DND-41 (cell line): Measurements from ENCODE around the gene ANTKMT.

ENCODE experiments used
- EZH2 ChIP-seq: IDR thresholded peaks from 3 replicates; pipeline ENCODE4 v1.6.1; 2012; ENCODE audit warnings: borderline replicate concordance, low read depth, mild to moderate bottlenecking, moderate library complexity, low read length, inconsistent platforms; ENCODE audit not compliant: severe bottlenecking
- TF ChIP-seq, protein P1 (sequence below): IDR thresholded peaks from 2 replicates; pipeline ENCODE4 v1.5.1; 2012; ENCODE audit warnings: borderline replicate concordance, low read length, moderate library complexity, mild to moderate bottlenecking; ENCODE audit not compliant: poor library complexity, severe bottlenecking; ENCODE audit errors: extremely low read depth

DNA sequence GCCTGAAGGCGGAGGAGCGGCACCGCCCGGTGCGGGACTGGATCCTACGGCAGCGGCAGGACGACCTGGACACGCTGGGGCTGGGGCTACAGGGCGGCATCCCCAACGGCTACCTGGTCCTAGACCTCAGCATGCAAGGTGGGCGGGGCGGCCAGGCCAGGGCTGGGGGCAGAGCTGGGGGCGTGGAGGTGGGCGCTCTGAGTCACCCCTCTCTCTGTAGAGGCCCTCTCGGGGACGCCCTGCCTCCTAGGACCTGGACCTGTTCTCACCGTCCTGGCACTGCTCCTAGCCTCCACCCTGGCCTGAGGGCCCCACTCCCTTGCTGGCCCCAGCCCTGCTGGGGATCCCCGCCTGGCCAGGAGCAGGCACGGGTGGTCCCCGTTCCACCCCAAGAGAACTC is 47.5 kb downstream of the ANTKMT start:
- TF ChIP-seq, protein P1, sequence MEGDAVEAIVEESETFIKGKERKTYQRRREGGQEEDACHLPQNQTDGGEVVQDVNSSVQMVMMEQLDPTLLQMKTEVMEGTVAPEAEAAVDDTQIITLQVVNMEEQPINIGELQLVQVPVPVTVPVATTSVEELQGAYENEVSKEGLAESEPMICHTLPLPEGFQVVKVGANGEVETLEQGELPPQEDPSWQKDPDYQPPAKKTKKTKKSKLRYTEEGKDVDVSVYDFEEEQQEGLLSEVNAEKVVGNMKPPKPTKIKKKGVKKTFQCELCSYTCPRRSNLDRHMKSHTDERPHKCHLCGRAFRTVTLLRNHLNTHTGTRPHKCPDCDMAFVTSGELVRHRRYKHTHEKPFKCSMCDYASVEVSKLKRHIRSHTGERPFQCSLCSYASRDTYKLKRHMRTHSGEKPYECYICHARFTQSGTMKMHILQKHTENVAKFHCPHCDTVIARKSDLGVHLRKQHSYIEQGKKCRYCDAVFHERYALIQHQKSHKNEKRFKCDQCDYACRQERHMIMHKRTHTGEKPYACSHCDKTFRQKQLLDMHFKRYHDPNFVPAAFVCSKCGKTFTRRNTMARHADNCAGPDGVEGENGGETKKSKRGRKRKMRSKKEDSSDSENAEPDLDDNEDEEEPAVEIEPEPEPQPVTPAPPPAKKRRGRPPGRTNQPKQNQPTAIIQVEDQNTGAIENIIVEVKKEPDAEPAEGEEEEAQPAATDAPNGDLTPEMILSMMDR: no peak
- no peak for TF ChIP-seq EZH2
